Prostate gland (tissue), 2 donors: ENCODE data around the gene CEP72.

ENCODE experiments used
- POLR2A ChIP-seq: fragments of 450-650 bp; IDR thresholded peaks from one replicate; pipeline ENCODE4 v1.6.1; 2016; ENCODE audit warnings: antibody characterized with exemption, mild to moderate bottlenecking
- POLR2AphosphoS5 ChIP-seq: sonication (generic); formaldehyde crosslinking; IDR thresholded peaks from one replicate; pipeline ENCODE4 v1.6.1; 2017; ENCODE audit warnings: antibody characterized with exemption
- TF ChIP-seq, protein P1 (sequence below), 4 experiments: fragments of 200-600 bp in 2 of 4; fragments of 450-650 bp in 2 of 4; sonication (generic) in 2 of 4; IDR thresholded peaks; 1 replicate in 3 of 4; 2 replicates in 1 of 4; pipeline ENCODE4 v1.5.1; 2016 to 2019; ENCODE audit warnings: antibody characterized with exemption in 4 of 4, mild to moderate bottlenecking in 2 of 4, moderate library complexity in 2 of 4

DNA sequence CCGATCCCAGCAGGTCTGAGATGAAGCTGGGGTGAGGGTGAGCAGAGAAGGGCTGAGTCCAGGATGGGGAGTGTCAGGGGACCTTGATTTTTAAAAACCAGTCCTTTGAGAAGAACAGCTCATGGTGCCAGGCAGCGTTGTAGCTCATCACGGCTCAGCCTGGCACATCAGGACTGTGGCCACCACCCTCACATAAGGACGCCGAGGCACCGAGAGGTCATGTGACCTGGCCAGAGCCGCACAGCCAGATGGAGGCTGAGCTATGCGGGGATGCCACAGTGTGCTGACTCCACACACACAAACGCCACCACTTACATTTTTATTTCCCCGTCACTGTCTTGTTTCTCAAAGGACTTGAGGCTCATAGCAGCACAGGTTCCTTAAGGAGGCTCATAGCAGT is 32.9 kb upstream of the CEP72 start:
- TF ChIP-seq POLR2A (no peak), POLR2AphosphoS5 (no peak)
- TF ChIP-seq, protein P1, sequence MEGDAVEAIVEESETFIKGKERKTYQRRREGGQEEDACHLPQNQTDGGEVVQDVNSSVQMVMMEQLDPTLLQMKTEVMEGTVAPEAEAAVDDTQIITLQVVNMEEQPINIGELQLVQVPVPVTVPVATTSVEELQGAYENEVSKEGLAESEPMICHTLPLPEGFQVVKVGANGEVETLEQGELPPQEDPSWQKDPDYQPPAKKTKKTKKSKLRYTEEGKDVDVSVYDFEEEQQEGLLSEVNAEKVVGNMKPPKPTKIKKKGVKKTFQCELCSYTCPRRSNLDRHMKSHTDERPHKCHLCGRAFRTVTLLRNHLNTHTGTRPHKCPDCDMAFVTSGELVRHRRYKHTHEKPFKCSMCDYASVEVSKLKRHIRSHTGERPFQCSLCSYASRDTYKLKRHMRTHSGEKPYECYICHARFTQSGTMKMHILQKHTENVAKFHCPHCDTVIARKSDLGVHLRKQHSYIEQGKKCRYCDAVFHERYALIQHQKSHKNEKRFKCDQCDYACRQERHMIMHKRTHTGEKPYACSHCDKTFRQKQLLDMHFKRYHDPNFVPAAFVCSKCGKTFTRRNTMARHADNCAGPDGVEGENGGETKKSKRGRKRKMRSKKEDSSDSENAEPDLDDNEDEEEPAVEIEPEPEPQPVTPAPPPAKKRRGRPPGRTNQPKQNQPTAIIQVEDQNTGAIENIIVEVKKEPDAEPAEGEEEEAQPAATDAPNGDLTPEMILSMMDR (IDR thresholded peaks at IDR 0.05) = no peak
